Nephron progenitor cell (in vitro differentiated cells): Measurements from ENCODE around the gene INHBB.
"Not testable (repeated sequence)": the region's sequence is repeated elsewhere in the genome, so short reads cannot be mapped to it uniquely, and the experiment has no call there.

Source experiments
- DNase-seq: peaks from one replicate; pipeline ENCODE4 v3.0.0; 2021
- H3K27ac Mint-ChIP-seq: 2 replicates; pipeline ENCODE4 v1.8.0; 2021; ENCODE audit warnings: mild to moderate bottlenecking, moderate library complexity, mixed read lengths
- H3K27me3 Mint-ChIP-seq: 2 replicates; pipeline ENCODE4 v1.8.0; 2021; ENCODE audit warnings: mild to moderate bottlenecking, low read depth, mixed read lengths; ENCODE audit not compliant: poor library complexity
- H3K36me3 Mint-ChIP-seq: 2 replicates; pipeline ENCODE4 v1.8.0; 2021; ENCODE audit warnings: low read depth, mixed read lengths
- H3K4me1 Mint-ChIP-seq: 2 replicates; pipeline ENCODE4 v1.8.0; 2021; ENCODE audit warnings: mixed read lengths
- H3K4me3 Mint-ChIP-seq: 2 replicates; pipeline ENCODE4 v1.8.0; 2021; ENCODE audit warnings: mild to moderate bottlenecking, moderate library complexity, mixed read lengths
- H3K9me3 Mint-ChIP-seq: 2 replicates; pipeline ENCODE4 v1.8.0; 2021; ENCODE audit warnings: mild to moderate bottlenecking, moderate library complexity, mixed read lengths
- TF ChIP-seq, protein P1 (sequence below): fragments of 200-600 bp; sonication (generic); IDR thresholded peaks from 2 replicates; pipeline ENCODE4 v1.5.0; 2021; ENCODE audit warnings: antibody characterized with exemption

Gene INHBB

DNA sequence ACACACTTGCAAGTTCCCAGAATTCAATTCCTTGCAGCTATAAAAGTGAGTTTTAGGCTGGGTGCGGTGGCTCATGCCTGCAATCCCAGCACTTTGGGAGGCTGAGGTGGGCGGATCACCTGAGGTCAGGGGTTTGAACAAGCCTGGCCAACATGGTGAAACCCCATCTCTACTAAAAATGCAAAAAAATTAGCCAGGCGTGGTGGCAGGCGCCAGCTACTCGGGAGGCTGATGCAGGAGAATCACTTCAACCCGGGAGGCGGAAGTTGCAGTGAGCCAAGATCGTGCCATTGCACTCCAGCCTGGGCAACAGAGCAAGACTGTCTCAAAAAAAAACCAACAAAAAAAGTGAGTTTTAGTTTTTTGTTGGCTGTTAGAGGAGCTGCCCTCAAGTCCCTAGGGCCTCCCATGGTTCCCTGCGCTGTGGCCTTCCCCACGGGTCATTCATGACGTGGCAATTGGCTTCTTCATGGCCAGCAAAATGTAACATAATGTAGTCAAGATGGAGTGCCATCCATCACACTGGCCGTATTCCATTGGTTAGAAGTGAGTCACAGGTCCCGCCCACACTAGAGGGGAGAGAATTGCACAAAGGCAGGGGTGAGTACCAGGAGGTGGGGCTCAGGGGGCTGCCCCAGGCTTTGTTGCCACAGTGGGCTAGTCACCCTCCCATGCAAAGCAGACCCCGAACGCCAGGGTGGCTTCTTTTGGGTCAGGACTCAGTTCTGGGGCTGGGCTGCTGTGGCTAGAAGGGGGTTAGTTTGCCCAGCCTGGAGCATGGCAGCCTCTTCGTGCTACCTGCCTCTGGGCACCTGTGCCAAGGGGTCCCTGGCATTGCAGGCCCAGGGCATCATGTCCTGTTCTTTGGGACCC, 37.7 kb upstream of the INHBB start:
- Mint-ChIP-seq H3K36me3 (no peaks in the 10 kb centered on the region), H3K4me1 (peaks cover 5% of the 10 kb centered on the region), H3K27me3 (peaks cover 39% of the 10 kb centered on the region), H3K4me3 (no peak overlapping the region), H3K27ac (no peak overlapping the region), H3K9me3 (no peaks in the 10 kb centered on the region)
- TF ChIP-seq, protein P1, sequence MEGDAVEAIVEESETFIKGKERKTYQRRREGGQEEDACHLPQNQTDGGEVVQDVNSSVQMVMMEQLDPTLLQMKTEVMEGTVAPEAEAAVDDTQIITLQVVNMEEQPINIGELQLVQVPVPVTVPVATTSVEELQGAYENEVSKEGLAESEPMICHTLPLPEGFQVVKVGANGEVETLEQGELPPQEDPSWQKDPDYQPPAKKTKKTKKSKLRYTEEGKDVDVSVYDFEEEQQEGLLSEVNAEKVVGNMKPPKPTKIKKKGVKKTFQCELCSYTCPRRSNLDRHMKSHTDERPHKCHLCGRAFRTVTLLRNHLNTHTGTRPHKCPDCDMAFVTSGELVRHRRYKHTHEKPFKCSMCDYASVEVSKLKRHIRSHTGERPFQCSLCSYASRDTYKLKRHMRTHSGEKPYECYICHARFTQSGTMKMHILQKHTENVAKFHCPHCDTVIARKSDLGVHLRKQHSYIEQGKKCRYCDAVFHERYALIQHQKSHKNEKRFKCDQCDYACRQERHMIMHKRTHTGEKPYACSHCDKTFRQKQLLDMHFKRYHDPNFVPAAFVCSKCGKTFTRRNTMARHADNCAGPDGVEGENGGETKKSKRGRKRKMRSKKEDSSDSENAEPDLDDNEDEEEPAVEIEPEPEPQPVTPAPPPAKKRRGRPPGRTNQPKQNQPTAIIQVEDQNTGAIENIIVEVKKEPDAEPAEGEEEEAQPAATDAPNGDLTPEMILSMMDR: no peak
- no peak for DNase-seq

DNA sequence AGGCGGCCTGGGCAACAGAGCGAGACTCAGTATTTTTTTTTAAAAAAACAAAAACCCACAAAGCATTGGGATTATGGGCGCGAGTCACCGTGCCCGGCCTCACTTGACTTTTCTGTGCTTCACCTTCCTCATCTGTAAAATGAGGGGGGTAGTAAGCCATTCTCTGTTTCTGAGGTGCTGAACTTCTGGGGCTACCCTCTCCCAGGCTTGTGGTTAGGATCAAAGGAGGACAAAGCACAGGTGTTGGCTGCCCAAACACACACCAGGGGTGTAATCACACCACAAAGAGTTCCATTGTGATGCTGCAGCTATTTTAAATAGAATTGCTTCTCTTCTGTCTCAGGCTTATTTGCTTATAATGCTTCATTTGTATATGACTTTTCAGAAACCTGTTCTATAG, 35.8 kb upstream of the INHBB start:
- no peak for DNase-seq
- no peak overlapping the region for H3K27ac Mint-ChIP-seq
- peaks cover 24% of the 10 kb centered on the region for H3K4me1 Mint-ChIP-seq
- H3K36me3 Mint-ChIP-seq: no peaks in the 10 kb centered on the region
- TF ChIP-seq, protein P1: no peak
- no peak overlapping the region for H3K4me3 Mint-ChIP-seq
- peaks cover 46% of the 10 kb centered on the region for H3K27me3 Mint-ChIP-seq
- no peaks in the 10 kb centered on the region for H3K9me3 Mint-ChIP-seq

DNA sequence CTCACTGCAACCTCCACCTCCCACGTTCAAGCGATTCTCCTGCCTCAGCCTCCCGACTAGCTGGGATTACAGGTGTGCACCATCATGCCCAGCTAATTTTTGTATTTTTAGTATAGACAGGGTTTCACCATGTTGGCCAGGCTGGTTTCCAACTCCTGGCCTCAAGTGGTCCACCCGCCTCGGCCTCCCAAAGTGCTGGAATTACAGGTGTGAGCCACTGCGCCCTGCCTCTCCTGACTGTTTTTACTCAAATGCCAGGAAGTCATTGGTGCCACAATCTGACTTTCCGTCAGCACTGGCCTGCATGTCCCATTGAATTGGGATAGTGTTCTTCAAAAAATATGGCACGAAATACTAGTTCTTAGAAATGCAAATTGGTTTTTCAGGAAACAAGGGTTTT, 35.1 kb upstream of the INHBB start:
- H3K36me3 Mint-ChIP-seq, DNase-seq, H3K9me3 Mint-ChIP-seq, H3K27ac Mint-ChIP-seq, H3K4me3 Mint-ChIP-seq: not testable (repeated sequence)
- Mint-ChIP-seq H3K27me3 (peaks cover 50% of the 10 kb centered on the region), H3K4me1 (peaks cover 25% of the 10 kb centered on the region)

DNA sequence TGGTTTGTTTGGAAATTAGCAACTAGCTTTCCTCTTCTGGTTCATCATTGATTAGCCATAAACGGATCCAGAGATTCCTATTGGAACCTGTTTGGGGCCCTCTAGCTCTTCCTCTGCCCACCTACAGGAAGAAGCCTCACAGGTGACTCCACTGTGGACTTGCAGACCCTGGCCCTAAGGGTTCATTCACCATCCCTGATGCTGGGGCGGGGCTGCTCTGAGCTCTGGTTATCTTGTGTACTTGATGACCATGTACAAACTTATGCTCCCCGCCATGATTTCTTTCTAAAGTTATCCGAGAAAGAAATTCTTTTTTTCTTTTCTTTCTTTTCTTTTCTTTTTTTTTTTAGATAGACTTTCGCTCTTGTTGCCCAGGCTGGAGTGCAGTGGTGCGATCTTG, 33.9 kb upstream of the INHBB start:
- no peaks in the 10 kb centered on the region for H3K36me3 Mint-ChIP-seq
- H3K4me1 Mint-ChIP-seq: peaks cover 25% of the 10 kb centered on the region
- no peaks in the 10 kb centered on the region for H3K9me3 Mint-ChIP-seq
- H3K27me3 Mint-ChIP-seq: peaks cover 62% of the 10 kb centered on the region
- no peak overlapping the region for H3K27ac Mint-ChIP-seq
- H3K4me3 Mint-ChIP-seq: no peak overlapping the region
- DNase-seq: no peak
- TF ChIP-seq, protein P1: no peak

DNA sequence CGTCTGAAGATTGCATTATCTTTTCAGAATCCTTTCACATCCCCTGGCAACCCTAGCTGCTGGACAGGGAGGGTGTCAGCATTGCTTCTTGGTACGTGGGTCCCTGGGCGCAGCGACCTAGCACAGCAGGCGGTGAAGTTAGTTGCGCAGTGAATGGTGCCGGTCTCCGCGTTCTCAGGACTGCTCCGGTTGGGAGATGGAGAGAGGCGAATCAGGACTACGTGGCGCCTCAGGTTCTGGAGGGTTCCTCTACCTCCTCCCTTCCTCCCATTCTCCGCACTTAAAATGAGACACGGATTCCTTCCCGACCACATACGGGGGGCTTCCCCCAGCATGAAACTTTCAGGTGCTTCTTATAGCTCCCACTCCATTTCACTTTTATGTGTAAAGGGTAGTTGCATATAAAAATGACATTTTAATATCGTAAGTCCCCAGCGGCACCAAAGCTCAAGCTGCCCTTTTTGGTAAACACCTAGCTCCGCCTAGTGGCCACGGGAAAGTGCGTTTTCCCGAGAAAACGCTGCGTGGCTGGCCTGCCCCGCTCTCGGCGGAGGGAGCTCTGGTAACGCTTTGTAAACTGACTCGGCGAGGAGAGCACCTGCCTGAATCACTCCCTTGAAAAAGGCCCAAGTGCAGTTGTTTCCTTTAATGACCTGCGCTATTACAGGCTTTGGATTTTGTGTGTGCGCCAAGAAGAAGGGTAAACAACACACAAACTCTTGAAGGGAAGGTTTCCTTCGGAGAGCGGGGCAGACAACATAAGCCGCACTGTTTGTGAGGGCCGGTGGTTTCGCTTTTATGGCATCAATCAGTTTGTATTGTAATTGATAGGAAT, 32.9 kb upstream of the INHBB start:
- Mint-ChIP-seq H3K27ac (no peak overlapping the region), H3K27me3 (peaks cover 66% of the 10 kb centered on the region), H3K9me3 (no peaks in the 10 kb centered on the region), H3K4me3 (peak overlapping the region; percentile 74), H3K36me3 (no peaks in the 10 kb centered on the region), H3K4me1 (peaks cover 25% of the 10 kb centered on the region)
- TF ChIP-seq, protein P1: peak; percentile 84
- peak; percentile 79 for DNase-seq
